ENCODE results near the gene NAV3.

GRCh38 chr12:78208092-78208491 is 377.4 kb downstream of the NAV3 start:
- TF ChIP-seq CTCF (IDR thresholded peaks at IDR 0.05): no peak
- TF ChIP-seq EZH2 (IDR thresholded peaks at IDR 0.05; ENCODE audit: borderline replicate concordance, insufficient read depth, low read depth, low read length, poor library complexity, severe bottlenecking): no peak
